ENCODE measurements around the gene ACCSL.

DNA sequence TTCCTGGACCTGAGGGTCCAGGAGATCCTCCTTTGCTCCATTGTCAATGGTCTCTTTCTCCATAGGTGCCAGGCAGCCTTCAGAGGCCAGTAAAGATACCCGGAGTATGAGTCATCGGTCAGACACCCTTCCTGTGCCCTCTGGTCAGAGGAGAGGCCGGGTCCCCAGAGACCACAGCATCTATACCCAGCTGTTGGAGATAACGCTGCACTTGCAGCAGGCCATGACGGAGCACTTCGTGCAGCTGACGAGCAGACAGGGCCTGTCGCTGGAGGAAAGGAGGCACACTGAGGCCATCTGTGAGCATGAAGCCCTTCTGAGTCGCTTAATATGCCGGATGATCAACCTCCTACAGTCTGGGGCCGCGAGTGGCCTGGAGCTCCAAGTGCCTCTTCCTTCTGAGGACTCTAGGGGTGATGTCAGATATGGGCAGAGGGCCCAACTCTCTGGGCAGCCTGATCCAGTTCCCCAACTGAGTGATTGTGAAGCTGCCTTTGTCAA, at the start of gene ACCSL:
- TF ChIP-seq, protein P1, sequence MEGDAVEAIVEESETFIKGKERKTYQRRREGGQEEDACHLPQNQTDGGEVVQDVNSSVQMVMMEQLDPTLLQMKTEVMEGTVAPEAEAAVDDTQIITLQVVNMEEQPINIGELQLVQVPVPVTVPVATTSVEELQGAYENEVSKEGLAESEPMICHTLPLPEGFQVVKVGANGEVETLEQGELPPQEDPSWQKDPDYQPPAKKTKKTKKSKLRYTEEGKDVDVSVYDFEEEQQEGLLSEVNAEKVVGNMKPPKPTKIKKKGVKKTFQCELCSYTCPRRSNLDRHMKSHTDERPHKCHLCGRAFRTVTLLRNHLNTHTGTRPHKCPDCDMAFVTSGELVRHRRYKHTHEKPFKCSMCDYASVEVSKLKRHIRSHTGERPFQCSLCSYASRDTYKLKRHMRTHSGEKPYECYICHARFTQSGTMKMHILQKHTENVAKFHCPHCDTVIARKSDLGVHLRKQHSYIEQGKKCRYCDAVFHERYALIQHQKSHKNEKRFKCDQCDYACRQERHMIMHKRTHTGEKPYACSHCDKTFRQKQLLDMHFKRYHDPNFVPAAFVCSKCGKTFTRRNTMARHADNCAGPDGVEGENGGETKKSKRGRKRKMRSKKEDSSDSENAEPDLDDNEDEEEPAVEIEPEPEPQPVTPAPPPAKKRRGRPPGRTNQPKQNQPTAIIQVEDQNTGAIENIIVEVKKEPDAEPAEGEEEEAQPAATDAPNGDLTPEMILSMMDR (IDR thresholded peaks at IDR 0.05) = no peak
- TF ChIP-seq EP300 (IDR thresholded peaks at IDR 0.05) = no peak
- TF ChIP-seq POLR2AphosphoS5 (IDR thresholded peaks at IDR 0.05) = no peak
